Fibroblast of skin of right quadriceps (primary cell): Measurements from ENCODE around the gene ENTPD6.
"Not testable (repeated sequence)": the region's sequence is repeated elsewhere in the genome, so short reads cannot be mapped to it uniquely, and the experiment has no call there.

ENCODE experiments used
- DNase-seq: peaks from one replicate; pipeline ENCODE4 v3.0.0-alpha.2; 2013

The ENTPD6 gene

GRCh38 chr20:25195014-25195961 lies at the start of gene ENTPD6:
ENTPD6 (plus strand) TSS chr20:25195712; CDS start chr20:25206537, 10,825 bp downstream.
- DNase-seq: peak; percentile 88

DNA sequence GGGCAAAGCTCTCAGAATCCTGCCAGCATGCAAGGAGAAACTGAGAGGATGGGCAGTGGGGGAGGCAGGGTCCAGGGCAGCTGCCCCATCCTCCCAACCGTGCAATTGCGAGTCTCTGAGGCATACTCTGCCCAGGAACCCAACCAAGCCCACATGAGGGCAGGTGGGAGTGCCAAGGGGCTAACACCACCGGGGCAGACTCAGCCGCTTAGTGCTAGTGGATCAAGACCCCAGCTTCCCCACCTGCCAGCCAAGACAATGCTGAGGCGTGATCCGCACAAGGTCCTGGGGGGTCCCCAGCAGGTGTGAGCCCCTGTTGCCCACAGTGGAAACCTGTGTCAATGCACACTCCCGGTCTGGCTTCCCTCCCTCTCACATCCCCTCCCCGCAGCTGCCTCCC lies 48.5 kb upstream of the ENTPD6 start:
- DNase-seq: no peak

DNA sequence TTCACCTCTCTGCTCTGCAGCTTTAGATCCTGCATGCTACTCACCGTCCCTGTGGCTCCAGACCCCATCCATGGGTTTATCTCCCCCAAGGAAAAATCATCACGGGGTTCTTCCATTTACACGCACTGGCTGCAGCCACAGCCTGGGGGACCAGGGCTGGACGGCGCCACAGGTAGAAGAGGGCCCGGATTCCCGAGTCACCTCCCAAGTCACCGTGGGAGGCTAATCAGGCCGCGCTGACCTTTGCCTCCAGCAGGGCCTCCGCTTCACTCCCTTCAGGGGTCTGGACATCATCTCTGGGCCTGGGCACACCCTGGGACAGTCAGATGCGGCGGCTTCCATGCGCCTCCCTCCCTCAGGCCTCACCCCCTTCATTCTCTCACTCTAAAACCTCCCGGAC lies 47.8 kb upstream of the ENTPD6 start:
- DNase-seq: no peak

DNA sequence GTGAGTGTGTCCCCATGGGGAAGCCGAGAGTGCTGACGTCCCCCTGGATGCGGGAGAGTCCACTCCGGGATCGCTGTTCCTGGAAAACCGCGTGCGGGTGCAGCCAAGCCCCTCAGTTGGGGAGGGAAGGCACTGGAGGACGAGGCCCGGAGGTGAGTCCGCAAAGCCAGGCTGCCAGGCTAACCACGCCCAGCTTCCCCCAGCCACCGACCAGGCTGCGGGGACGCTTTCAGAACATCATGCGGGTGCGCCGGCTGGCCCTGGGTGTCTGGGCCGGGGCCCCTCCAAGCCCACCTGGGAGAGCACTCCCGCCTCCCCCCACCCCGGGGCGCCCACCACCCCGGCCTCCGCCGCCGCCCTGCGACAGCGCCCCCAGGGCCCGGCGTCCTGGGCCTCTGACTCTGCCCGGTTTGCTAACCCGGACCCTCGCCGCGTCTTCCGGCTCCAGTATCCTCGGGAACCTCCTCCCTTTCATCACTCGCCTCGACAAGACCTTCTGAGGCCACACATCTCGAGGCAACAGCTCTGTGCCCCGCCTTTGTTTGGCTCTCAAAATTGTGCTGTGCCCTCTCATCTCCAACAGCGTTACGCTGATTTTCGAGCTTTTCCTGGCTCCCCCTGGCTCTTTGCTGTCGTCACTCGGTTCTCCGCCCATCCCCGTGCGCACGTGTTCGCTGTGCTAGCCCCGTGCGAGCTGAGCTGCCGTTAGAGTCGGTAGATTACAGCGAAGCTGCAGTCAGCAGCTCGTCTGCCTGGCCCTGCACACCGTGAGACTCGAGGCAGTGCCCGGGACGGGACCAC lies 47.1 kb upstream of the ENTPD6 start:
- peak; percentile 50 for DNase-seq

DNA sequence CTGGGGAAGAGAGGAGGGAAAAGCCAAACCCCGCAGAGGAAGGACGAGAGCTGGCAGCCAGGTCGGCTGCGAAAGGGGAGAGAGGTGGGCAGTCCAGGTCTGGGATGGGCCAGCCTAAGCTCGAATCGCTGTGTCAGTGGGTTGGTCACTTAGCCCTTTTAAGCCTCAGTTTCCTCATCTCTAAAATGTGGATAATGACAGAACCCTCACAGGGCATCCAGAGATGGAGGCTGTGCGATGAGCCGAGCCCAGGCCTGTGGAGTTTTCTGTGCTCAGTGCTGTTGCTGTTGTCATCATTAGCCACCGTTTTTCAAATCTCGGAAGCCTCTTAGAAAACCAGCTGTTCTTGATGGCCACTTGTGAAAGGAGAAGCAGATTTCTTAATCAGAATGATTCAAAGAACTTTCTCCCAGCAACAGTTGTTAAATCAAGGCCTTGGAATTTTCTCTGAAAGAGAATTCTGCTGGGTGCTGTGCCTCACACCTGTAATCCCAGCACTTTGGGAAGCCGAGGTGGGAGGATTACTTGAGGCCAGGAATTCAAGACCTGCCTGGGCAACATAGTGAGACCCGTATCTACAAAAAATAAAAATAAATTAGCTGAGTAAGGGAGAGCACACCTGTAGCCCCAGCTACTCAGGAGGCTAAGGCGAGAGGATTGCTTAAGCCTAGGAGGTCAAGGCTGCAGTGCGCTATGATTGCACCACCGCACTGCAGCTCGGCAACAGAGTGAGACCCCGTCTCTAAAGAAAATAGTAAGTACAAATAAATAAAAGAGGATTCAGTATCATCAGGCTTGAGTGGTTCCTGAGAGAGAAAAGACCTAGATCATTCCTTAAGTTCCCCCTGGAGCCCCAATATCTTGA lies 46.3 kb upstream of the ENTPD6 start:
- no peak for DNase-seq

DNA sequence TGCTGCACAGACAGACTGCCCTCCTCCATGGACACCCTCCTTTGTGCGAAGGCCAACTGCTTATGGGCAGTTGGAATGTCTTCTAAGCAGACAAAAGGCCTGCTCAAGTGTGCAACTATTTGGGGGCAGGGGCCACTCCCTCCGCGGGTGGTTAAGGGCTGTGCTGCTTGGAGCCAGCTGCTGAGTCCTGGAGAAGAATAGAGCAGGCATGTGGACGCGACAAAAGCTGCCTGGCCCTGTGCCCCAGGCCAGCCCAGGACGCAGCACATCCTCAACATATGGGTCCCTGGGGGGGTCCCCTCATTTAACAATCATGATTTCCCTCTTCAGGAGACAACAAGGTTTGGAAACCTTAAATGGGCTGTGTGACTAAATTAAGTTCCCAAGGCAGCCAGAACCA lies 45.5 kb upstream of the ENTPD6 start:
- DNase-seq: no peak

GRCh38 chr20:25158043-25158442 lies 37.5 kb upstream of the ENTPD6 start:
- DNase-seq: no peak

DNA sequence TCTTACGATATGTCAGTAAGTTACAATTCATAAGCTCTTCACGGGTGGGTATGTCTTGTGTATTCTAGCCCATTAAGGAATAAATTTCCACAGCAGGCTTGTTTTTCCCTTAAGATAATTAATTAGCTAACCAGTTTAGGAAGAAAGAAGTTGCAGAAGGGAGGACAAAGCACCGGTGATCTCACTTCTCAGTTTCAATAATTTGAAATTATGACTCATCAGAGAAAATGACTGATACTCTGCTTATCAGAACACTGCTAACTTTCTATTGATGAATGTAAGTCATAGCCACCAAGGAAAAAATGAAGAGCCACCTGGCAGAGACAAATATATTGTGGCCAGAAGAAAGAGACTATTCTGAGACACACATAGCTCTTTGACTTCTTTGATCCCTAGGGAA lies 35.0 kb upstream of the ENTPD6 start:
- DNase-seq: no peak

DNA sequence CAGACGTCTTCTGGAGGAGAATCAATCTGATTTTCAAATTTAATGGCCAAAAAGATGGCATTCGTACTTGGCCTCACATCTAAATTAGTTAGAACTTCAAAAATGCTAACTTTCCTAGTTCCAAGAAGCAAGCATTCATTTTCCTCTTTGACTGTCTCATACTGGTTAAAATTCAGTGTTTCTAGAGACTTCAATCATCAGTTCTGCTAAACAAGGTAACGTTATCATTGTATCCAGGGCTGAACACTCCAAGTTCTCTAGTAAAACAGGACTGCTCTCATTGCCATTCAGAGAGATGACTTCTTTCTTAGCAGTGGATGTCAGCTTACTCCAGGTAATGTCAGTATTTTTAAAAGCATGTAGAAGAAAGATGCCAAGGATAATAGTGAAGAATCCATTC lies 34.6 kb upstream of the ENTPD6 start:
- no peak for DNase-seq

DNA sequence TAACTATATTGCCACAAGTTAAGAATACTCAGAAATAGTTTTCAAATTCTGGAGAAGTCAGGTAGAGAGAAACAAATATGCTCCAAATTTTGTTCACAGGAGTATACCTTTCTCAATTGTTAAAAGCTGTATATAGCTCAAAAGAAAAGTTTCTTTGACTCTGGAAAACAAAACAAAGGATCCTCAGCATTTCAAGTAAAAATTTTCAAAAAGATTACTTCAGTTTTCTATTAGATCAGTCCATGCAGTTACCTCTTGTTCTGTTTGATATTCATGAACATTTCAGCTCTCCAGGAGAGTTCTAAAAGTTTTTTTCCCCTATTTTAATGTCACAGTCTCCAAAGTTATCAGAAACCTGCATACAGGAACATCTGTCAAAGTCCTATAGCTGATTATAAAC lies 30.4 kb upstream of the ENTPD6 start:
- DNase-seq: no peak

DNA sequence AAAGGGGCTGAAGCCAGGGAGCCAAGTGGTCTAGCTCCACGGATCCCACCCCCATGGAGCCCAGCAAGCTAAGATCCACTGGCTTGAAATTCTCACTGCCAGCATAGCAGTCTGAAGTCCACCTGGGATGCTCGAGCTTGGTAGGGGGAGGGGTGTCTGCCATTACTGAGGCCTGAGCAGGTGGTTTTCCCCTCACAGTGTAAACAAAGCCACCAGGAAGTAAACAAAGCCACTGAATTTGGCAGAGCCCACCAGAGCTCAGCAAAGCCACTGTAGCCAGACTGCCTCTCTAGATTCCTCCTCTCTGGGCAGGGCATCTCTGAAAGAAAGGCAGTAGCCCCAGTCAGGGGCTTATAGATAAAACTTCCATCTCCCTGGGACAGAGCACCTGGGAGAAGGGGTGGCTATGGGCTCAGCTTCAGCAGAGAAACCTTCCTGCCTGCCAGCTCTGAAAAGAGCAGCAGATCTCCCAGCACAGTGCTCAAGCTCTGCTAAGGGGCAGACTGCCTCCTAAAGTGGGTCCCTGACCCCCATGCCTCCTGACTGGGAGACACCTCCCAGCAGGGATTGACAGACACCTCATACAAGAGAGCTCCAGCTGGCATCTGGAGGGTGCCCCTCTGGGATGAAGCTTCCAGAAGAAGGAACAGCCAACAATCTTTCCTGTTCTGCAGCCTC lies 29.3 kb upstream of the ENTPD6 start:
- DNase-seq: not testable (repeated sequence)

DNA sequence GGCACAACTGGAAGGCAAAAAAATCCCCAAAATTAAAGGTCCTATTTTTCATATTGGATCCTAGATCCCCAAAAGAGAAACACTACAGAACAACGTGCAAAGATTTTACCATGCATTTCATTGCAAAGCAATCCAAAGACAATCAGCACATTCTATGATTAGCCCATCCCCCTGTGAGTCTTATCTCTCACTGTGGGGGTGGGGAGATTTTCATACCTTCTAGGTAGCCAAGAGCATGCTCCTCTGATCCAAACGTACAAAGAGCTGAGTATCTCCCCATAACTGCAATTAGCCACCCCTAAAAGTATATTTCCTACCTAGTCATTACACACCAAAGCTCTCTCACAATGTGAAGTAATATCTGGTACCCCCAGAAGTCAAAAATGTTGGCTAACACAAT lies 22.2 kb upstream of the ENTPD6 start:
- no peak for DNase-seq

- no peak for DNase-seq
Observed at GRCh38 chr20:25173886-25174308, 21.6 kb upstream of the ENTPD6 start.

DNA sequence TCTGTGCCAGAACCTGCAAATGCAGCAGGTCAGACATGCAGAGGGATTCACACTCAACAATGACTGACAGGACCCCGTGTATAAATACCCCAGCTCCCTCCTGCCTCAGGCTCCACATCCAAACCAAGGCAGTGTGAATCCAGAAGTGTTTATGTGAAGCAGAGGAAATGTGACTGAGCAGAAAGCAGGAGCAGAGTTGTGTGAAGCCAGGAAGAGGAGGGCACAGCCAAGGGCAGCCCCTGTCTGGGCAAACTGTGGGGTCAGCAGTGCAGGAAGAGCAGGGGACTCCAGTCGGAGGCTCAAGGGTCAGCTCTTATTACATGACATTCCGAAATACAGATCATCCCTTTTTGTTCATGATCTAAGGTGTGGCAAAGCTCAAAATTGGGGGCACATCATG lies 19.3 kb upstream of the ENTPD6 start:
- DNase-seq: no peak

GRCh38 chr20:25177890-25178321 lies 17.6 kb upstream of the ENTPD6 start:
- peak; percentile 3 for DNase-seq

DNA sequence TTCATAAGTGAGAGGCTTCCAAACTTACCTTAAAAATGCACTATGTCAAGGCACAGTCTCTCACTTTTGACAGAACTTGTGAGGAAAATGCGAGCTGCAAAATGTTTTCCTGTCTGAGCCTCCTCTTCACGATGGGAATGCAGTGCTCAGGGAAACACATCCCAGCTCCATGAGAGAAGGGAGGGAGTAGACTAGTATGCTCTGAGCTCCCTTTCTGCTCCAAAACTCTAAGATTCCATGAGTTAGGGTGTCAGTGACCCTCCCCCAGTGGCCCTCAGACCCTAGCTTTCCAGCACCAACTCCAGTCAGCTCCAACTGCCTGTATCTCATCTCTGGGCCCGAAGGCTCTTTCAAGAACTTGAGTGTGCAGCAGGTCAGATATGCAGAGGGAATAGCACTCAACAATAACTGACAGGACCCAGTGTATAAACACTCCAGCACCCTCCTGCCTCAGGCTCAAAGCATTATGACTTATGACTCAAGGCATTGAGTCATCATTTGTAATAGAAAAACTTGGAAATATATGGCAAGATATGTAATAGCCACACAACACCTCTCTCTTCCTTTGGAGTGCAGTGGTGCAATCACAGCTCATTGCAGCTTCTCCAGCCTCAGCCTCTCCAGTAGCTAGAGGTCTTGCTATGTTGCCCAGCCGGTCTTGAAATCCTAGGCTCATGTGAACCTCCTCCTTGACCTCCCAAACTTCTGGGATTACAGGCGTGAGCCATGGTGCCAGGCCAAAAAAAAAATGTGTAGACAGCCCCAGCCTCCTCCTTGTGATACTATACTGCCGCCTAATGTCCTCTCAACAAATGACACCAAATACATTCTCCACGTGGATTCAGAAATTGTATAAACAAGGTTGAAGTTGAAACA lies 16.7 kb upstream of the ENTPD6 start:
- DNase-seq: peak; percentile 82

GRCh38 chr20:25179439-25180089 lies 15.9 kb upstream of the ENTPD6 start:
- no peak for DNase-seq

DNA sequence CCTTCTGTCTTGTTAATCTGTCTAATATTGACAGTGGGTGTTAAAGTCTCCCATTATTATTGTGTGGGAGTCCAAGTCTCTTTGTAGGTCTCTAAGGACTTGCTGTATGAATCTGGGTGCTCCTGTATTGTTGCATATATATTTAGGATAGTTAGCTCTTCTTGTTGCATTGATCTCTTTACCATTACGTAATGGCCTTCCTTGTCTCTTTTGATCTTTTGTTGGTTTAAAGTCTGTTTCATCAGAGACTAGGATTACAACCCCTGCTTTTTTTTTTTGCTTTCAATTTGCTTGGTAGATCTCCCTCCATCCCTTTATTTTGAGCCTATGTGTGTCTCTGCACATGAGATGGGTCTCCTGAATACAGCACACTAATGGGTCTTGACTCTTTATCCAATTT lies 11.1 kb upstream of the ENTPD6 start:
- not testable (repeated sequence) for DNase-seq

- no peak for DNase-seq
Observed at GRCh38 chr20:25187220-25187619, 8.3 kb upstream of the ENTPD6 start.

- DNase-seq: no peak
Observed at GRCh38 chr20:25187635-25188034, 7.9 kb upstream of the ENTPD6 start.

- no peak for DNase-seq
Observed at GRCh38 chr20:25188218-25188617, 7.3 kb upstream of the ENTPD6 start.
